DND-41 (cell line): Measurements from ENCODE around the gene ECSCR.

Experiments used
- EZH2 ChIP-seq: IDR thresholded peaks from 3 replicates; pipeline ENCODE4 v1.6.1; 2012; ENCODE audit warnings: borderline replicate concordance, low read depth, mild to moderate bottlenecking, moderate library complexity, low read length, inconsistent platforms; ENCODE audit not compliant: severe bottlenecking
- TF ChIP-seq, protein P1 (sequence below): IDR thresholded peaks from 2 replicates; pipeline ENCODE4 v1.5.1; 2012; ENCODE audit warnings: borderline replicate concordance, low read length, moderate library complexity, mild to moderate bottlenecking; ENCODE audit not compliant: poor library complexity, severe bottlenecking; ENCODE audit errors: extremely low read depth

GRCh38 chr5:139473105-139473504, 10.6 kb upstream of the ECSCR start:
- TF ChIP-seq, protein P1, sequence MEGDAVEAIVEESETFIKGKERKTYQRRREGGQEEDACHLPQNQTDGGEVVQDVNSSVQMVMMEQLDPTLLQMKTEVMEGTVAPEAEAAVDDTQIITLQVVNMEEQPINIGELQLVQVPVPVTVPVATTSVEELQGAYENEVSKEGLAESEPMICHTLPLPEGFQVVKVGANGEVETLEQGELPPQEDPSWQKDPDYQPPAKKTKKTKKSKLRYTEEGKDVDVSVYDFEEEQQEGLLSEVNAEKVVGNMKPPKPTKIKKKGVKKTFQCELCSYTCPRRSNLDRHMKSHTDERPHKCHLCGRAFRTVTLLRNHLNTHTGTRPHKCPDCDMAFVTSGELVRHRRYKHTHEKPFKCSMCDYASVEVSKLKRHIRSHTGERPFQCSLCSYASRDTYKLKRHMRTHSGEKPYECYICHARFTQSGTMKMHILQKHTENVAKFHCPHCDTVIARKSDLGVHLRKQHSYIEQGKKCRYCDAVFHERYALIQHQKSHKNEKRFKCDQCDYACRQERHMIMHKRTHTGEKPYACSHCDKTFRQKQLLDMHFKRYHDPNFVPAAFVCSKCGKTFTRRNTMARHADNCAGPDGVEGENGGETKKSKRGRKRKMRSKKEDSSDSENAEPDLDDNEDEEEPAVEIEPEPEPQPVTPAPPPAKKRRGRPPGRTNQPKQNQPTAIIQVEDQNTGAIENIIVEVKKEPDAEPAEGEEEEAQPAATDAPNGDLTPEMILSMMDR: no peak
- TF ChIP-seq EZH2: no peak
